Measurements from ENCODE around the gene C9orf72.

The C9orf72 gene

DNA sequence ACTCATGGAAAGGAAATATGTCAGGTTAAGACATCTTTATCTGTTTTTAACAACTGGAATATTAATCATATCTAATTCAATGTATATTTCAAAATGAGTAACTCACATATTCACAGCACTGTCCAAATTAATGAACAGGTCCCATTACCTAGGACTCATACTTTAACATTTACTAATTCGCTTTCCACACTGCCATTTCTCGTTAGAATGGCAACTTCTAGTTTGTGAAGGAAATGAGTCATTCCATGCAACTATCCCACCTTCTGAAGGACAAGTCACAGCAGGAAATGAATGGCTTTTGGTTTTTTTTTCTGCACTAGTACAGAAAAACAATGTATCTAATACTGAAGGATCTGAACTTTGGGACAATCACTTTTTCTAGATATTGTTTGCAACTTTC is 73.8 kb downstream of the C9orf72 start:
- peak; percentile 19 to 72 for DNase-seq (ENCODE audit: low read depth in 2 of 2)
- H3K4me3 ChIP-seq (replicated peaks in 1 of 2; ENCODE audit: low read depth in 2 of 2, low read length in 2 of 2) = no peak overlapping the region
- TF ChIP-seq, protein P1, sequence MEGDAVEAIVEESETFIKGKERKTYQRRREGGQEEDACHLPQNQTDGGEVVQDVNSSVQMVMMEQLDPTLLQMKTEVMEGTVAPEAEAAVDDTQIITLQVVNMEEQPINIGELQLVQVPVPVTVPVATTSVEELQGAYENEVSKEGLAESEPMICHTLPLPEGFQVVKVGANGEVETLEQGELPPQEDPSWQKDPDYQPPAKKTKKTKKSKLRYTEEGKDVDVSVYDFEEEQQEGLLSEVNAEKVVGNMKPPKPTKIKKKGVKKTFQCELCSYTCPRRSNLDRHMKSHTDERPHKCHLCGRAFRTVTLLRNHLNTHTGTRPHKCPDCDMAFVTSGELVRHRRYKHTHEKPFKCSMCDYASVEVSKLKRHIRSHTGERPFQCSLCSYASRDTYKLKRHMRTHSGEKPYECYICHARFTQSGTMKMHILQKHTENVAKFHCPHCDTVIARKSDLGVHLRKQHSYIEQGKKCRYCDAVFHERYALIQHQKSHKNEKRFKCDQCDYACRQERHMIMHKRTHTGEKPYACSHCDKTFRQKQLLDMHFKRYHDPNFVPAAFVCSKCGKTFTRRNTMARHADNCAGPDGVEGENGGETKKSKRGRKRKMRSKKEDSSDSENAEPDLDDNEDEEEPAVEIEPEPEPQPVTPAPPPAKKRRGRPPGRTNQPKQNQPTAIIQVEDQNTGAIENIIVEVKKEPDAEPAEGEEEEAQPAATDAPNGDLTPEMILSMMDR (IDR thresholded peaks at IDR 0.05; ENCODE audit: low read depth, low read length) = no peak

DNA sequence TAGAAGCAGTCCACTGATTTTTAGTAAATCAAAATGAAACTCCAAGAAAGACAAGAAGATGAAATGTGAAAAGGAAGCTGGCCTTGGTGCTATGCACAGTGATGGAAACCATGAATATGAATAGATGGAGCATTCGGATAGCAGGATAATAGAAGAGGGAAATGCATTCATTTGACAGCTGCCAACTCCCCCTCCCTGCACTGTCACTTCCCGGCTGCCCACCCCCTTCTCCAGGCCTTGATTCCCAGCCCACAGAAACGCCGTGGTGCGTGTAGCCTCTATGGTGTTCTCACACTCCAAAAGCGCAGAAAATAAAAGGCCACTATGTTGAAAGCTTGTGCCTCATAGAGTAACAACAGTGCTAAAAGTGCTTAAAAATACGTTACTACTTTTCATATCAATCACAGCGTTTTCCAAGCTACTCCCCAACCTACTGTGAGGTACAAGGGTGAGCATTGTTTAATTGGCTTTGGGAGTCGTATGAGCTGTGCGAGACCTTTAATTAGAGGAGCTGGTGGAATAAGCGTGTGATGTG is 75.3 kb downstream of the C9orf72 start:
- H3K4me3 ChIP-seq (replicated peaks in 1 of 2; ENCODE audit: low read depth in 2 of 2, low read length in 2 of 2) = no peak overlapping the region
- no peak for DNase-seq (ENCODE audit: low read depth in 2 of 2)
- TF ChIP-seq, protein P1 (IDR thresholded peaks at IDR 0.05; ENCODE audit: low read depth, low read length) = no peak

Data from cardiac fibroblast (primary cell).